ENCODE data around the gene MIS18A.
"Not testable (repeated sequence)": the region's sequence is repeated elsewhere in the genome, so short reads cannot be mapped to it uniquely, and the experiment has no call there.

The MIS18A gene

GRCh38 chr21:32278518-32279376 lies at the start of gene MIS18A:
Gene MIS18A (minus strand): TSS chr21:32279049. CDS start chr21:32279014, 35 bp downstream.
- DNase-seq: peak; percentile 97

GRCh38 chr21:32328595-32328994 lies 49.7 kb upstream of the MIS18A start:
- no peak for DNase-seq

- DNase-seq: no peak
Observed at GRCh38 chr21:32325706-32326105, 46.9 kb upstream of the MIS18A start.

- no peak for DNase-seq
Observed at GRCh38 chr21:32322676-32323075, 43.8 kb upstream of the MIS18A start.

- DNase-seq: no peak
Observed at GRCh38 chr21:32322103-32322502, 43.3 kb upstream of the MIS18A start.

- DNase-seq: no peak
Observed at GRCh38 chr21:32321480-32321879, 42.6 kb upstream of the MIS18A start.

GRCh38 chr21:32320726-32321125 lies 41.9 kb upstream of the MIS18A start:
- no peak for DNase-seq

GRCh38 chr21:32320059-32320458 lies 41.2 kb upstream of the MIS18A start:
- no peak for DNase-seq

- no peak for DNase-seq
Observed at GRCh38 chr21:32319012-32319411, 40.2 kb upstream of the MIS18A start.

GRCh38 chr21:32317726-32318125 lies 38.9 kb upstream of the MIS18A start:
- no peak for DNase-seq

- no peak for DNase-seq
Observed at GRCh38 chr21:32316361-32317215, 37.7 kb upstream of the MIS18A start.

- no peak for DNase-seq
Observed at GRCh38 chr21:32315511-32316281, 36.8 kb upstream of the MIS18A start.

GRCh38 chr21:32314806-32315205 lies 36.0 kb upstream of the MIS18A start:
- no peak for DNase-seq

- DNase-seq: no peak
Observed at GRCh38 chr21:32312976-32313375, 34.1 kb upstream of the MIS18A start.

- no peak for DNase-seq
Observed at GRCh38 chr21:32312326-32312725, 33.5 kb upstream of the MIS18A start.

- DNase-seq: no peak
Observed at GRCh38 chr21:32311621-32312020, 32.8 kb upstream of the MIS18A start.

GRCh38 chr21:32310976-32311375 lies 32.1 kb upstream of the MIS18A start:
- not testable (repeated sequence) for DNase-seq

GRCh38 chr21:32309906-32310460 lies 31.1 kb upstream of the MIS18A start:
- DNase-seq: no peak

GRCh38 chr21:32308696-32309095 lies 29.8 kb upstream of the MIS18A start:
- no peak for DNase-seq

- DNase-seq: no peak
Observed at GRCh38 chr21:32307706-32308105, 28.9 kb upstream of the MIS18A start.

- DNase-seq: no peak
Observed at GRCh38 chr21:32306021-32306780, 27.4 kb upstream of the MIS18A start.

GRCh38 chr21:32304998-32305397 lies 26.1 kb upstream of the MIS18A start:
- DNase-seq: no peak
